H1 (cell line): ENCODE measurements around the gene VTI1B. TPM values are rescaled to one million over a fixed set of nuclear protein-coding genes. Genes with fewer than 3 reads are reported as not detected.

ENCODE experiments used
- CTCF ChIA-PET: fragments of 300-600 bp; sonication (Branson Sonifier 250); formaldehyde crosslinking; loops from one replicate; lab custom pipeline; 2021; ENCODE audit not compliant: partially characterized antibody; lab: Charles Lee
- POLR2A ChIA-PET: fragments of 300-600 bp; sonication (Branson Sonifier 250); formaldehyde crosslinking; loops from one replicate; lab custom pipeline; 2021; ENCODE audit warnings: inconsistent platforms; ENCODE audit not compliant: partially characterized antibody; lab: Charles Lee
- DNase-seq, 2 experiments: peaks; one replicate each; pipeline versions ENCODE4 v3.0.0 to v3.0.0-alpha.2; 2010 to 2022; ENCODE audit warnings: low spot score in 2 of 2, low read depth in 1 of 2, mixed read lengths in 1 of 2
- FAIRE-seq: peaks from 2 replicates; lab custom pipeline; 2011; peaks lifted over from hg19 to GRCh38; lab: Jason Lieb, UNC
- H2AFZ ChIP-seq: 2 replicates; pipeline ENCODE4 v1.8.1; 2012; ENCODE audit warnings: low read length, inconsistent platforms
- H2AK5ac ChIP-seq: 2 replicates; pipeline ENCODE4 v1.6.1; 2013; ENCODE audit warnings: low read depth, low read length
- H2BK120ac ChIP-seq: replicated peaks from 2 replicates; pipeline ENCODE3; 2013; ENCODE audit warnings: low read depth, low read length, inconsistent platforms
- H2BK12ac ChIP-seq: 2 replicates; pipeline ENCODE4 v1.6.1; 2013; ENCODE audit warnings: low read depth, low read length
- H2BK15ac ChIP-seq: 2 replicates; pipeline ENCODE4 v1.6.1; 2013; ENCODE audit warnings: low read length
- H2BK20ac ChIP-seq: 2 replicates; pipeline ENCODE4 v1.6.1; 2013; ENCODE audit warnings: low read length
- H2BK5ac ChIP-seq: 2 replicates; pipeline ENCODE4 v1.6.1; 2013; ENCODE audit warnings: low read depth, low read length
- H3K14ac ChIP-seq: 2 replicates; pipeline ENCODE4 v1.6.1; 2013; ENCODE audit warnings: inconsistent platforms; ENCODE audit not compliant: insufficient read length
- H3K18ac ChIP-seq: 2 replicates; pipeline ENCODE4 v1.6.1; 2013; ENCODE audit warnings: low read length; ENCODE audit errors: extremely low read depth
- H3K23ac ChIP-seq: 2 replicates; pipeline ENCODE4 v1.6.1; 2013; ENCODE audit warnings: inconsistent platforms; ENCODE audit not compliant: insufficient read length
- H3K23me2 ChIP-seq: 2 replicates; pipeline ENCODE4 v1.6.1; 2013; ENCODE audit warnings: low read depth, low read length
- H3K27ac ChIP-seq: 2 replicates; pipeline ENCODE4 v1.6.1; 2011; ENCODE audit warnings: low read depth, low read length, inconsistent platforms
- H3K27me3 ChIP-seq, 4 experiments: replicated peaks in 1 of 4; 1 replicate in 1 of 4; 2 replicates in 3 of 4; pipeline versions ENCODE4 v1.6.1 to v1.8.1; 2011 to 2013; ENCODE audit warnings: low read length in 3 of 4, mild to moderate bottlenecking in 3 of 4, inconsistent platforms in 2 of 4, mixed read lengths in 2 of 4, moderate library complexity in 1 of 4; ENCODE audit not compliant: control insufficient read depth in 3 of 4, insufficient read depth in 3 of 4; ENCODE audit errors: extremely low read depth in 1 of 4
- H3K36me3 ChIP-seq, 4 experiments: 2 replicates each; pipeline versions ENCODE4 v1.6.1 to v1.8.1; 2011 to 2013; ENCODE audit warnings: mild to moderate bottlenecking in 4 of 4, low read length in 3 of 4, moderate library complexity in 2 of 4, control low read depth in 1 of 4, inconsistent platforms in 1 of 4; ENCODE audit not compliant: insufficient read depth in 4 of 4, control insufficient read depth in 2 of 4
- H3K4ac ChIP-seq: replicated peaks from 2 replicates; pipeline ENCODE3; 2013; ENCODE audit warnings: low read length, low read depth, mixed read lengths, inconsistent platforms; ENCODE audit not compliant: insufficient read length
- H3K4me1 ChIP-seq, 4 experiments: replicated peaks in 1 of 4; 1 replicate in 1 of 4; 2 replicates in 3 of 4; pipeline versions ENCODE4 v1.6.1 to v1.8.1; 2011 to 2013; ENCODE audit warnings: low read length in 3 of 4, inconsistent platforms in 2 of 4, mixed read lengths in 1 of 4; ENCODE audit not compliant: insufficient read depth in 4 of 4, control insufficient read depth in 3 of 4
- H3K4me2 ChIP-seq, 2 experiments: 2 replicates each; pipeline versions ENCODE4 v1.6.1 to v1.8.1; 2011 to 2013; ENCODE audit warnings: low read depth in 2 of 2, low read length in 2 of 2, control low read depth in 1 of 2, inconsistent platforms in 1 of 2, mild to moderate bottlenecking in 1 of 2; ENCODE audit not compliant: insufficient read depth in 1 of 2
- H3K4me3 ChIP-seq, 4 experiments: fragments of 200-600, 300-600 bp in 1 of 4; sonication (generic), shearing (Covaris generic), sonication (Bioruptor Twin) in 1 of 4; 2 replicates each; pipeline versions ENCODE4 v1.5.1 to v1.8.1; 2011 to 2016; ENCODE audit warnings: low read length in 4 of 4, low read depth in 3 of 4, control low read depth in 2 of 4, inconsistent platforms in 2 of 4, mild to moderate bottlenecking in 2 of 4, mixed read lengths in 1 of 4, moderate library complexity in 1 of 4; ENCODE audit not compliant: insufficient read depth in 2 of 4; ENCODE audit errors: extremely low read depth in 1 of 4
- H3K56ac ChIP-seq: replicated peaks from 2 replicates; pipeline ENCODE3; 2013; ENCODE audit warnings: low read depth, mild to moderate bottlenecking, mixed read lengths, low read length, inconsistent platforms; ENCODE audit not compliant: insufficient read length
- H3K79me1 ChIP-seq: 2 replicates; pipeline ENCODE4 v1.6.1; 2013; ENCODE audit warnings: low read depth, low read length, control low read depth
- H3K79me2 ChIP-seq, 2 experiments: 2 replicates each; pipeline versions ENCODE4 v1.6.1 to v1.8.1; 2012 to 2013; ENCODE audit warnings: low read length in 2 of 2, mild to moderate bottlenecking in 2 of 2, inconsistent platforms in 1 of 2; ENCODE audit not compliant: insufficient read depth in 2 of 2, control insufficient read depth in 1 of 2
- H3K9ac ChIP-seq, 4 experiments: replicated peaks in 1 of 4; 1 replicate in 1 of 4; 2 replicates in 3 of 4; pipeline versions ENCODE4 v1.6.1 to v1.8.1; 2011 to 2013; ENCODE audit warnings: low read depth in 3 of 4, low read length in 3 of 4, control low read depth in 2 of 4, mild to moderate bottlenecking in 2 of 4, moderate library complexity in 2 of 4, inconsistent platforms in 1 of 4; ENCODE audit errors: extremely low read depth in 1 of 4
- H3K9me3 ChIP-seq, 2 experiments: 2 replicates each; pipeline versions ENCODE4 v1.6.1 to v1.8.1; 2012 to 2013; ENCODE audit warnings: mild to moderate bottlenecking in 2 of 2, moderate library complexity in 2 of 2, control low read depth in 1 of 2, inconsistent platforms in 1 of 2, low read depth in 1 of 2, low read length in 1 of 2, mixed read lengths in 1 of 2; ENCODE audit not compliant: insufficient read depth in 2 of 2
- H4K20me1 ChIP-seq, 2 experiments: replicated peaks in 1 of 2; 2 replicates each; pipeline versions ENCODE3 to v1.8.1; 2011 to 2013; ENCODE audit warnings: inconsistent platforms in 2 of 2, low read length in 2 of 2, mild to moderate bottlenecking in 1 of 2; ENCODE audit not compliant: insufficient read depth in 2 of 2, control insufficient read depth in 1 of 2
- H4K5ac ChIP-seq: 2 replicates; pipeline ENCODE4 v1.6.1; 2013; ENCODE audit warnings: low read length, low read depth, mixed read lengths, inconsistent platforms; ENCODE audit not compliant: insufficient read length
- H4K8ac ChIP-seq: 2 replicates; pipeline ENCODE4 v1.8.0; 2013; ENCODE audit warnings: mild to moderate bottlenecking, moderate library complexity, low read length, inconsistent platforms; ENCODE audit not compliant: insufficient read depth; ENCODE audit errors: extremely low read depth
- H4K91ac ChIP-seq: replicated peaks from 2 replicates; pipeline ENCODE3; 2013; ENCODE audit warnings: low read length, mixed read lengths, inconsistent platforms; ENCODE audit not compliant: insufficient read length
- BACH1 ChIP-seq: IDR thresholded peaks from 2 replicates; pipeline ENCODE4 v1.6.1; 2012; ENCODE audit warnings: low read length, improper control_type of control experiment
- CHD1 ChIP-seq: IDR thresholded peaks from 2 replicates; pipeline ENCODE4 v1.6.1; 2012; ENCODE audit warnings: low read depth, low read length, improper control_type of control experiment
- CHD2 ChIP-seq: IDR thresholded peaks from 2 replicates; pipeline ENCODE4 v1.6.1; 2012; ENCODE audit warnings: low read length, improper control_type of control experiment
- CTBP2 ChIP-seq: IDR thresholded peaks from 2 replicates; pipeline ENCODE4 v1.7.0; 2011; ENCODE audit warnings: borderline replicate concordance, mild to moderate bottlenecking, moderate library complexity, mixed read lengths, low read length; ENCODE audit not compliant: insufficient read depth, insufficient read length
- E2F6 ChIP-seq: IDR thresholded peaks from 2 replicates; pipeline ENCODE4 v1.6.1; 2012; ENCODE audit warnings: inconsistent platforms
- MAFK ChIP-seq: IDR thresholded peaks from 2 replicates; pipeline ENCODE4 v1.6.1; 2012; ENCODE audit warnings: low read depth, mild to moderate bottlenecking, improper control_type of control experiment, low read length
- MAX ChIP-seq: IDR thresholded peaks from 2 replicates; pipeline ENCODE4 v1.6.1; 2012; ENCODE audit warnings: inconsistent platforms
- POU5F1 ChIP-seq: IDR thresholded peaks from 2 replicates; pipeline ENCODE4 v1.6.1; 2011; ENCODE audit warnings: low read depth, mild to moderate bottlenecking, low read length, moderate library complexity
- RFX5 ChIP-seq: IDR thresholded peaks from 2 replicates; pipeline ENCODE4 v1.6.1; 2011; ENCODE audit warnings: low read depth, low read length, improper control_type of control experiment, borderline replicate concordance
- RNF2 ChIP-seq: fragments of 200-900, 300-1000 bp; sonication (generic); IDR thresholded peaks from 2 replicates; pipeline ENCODE4 v1.7.1; 2016; ENCODE audit warnings: borderline replicate concordance, low read depth, mild to moderate bottlenecking, antibody characterized with exemption, low read length; ENCODE audit not compliant: poor library complexity, severe bottlenecking; ENCODE audit errors: missing control alignments
- whole genome bisulfite sequencing, 2 experiments: shearing (Covaris generic) in 1 of 2; methylation state at CpG; one replicate each; pipeline versions ENCODE4 v1.1.6 to v1.1.7; 2013 to 2015; ENCODE audit warnings: low lambda C conversion rate in 2 of 2, mixed read lengths in 2 of 2, inconsistent platforms in 1 of 2, low coverage in 1 of 2, missing lambda C conversion rate in 1 of 2; ENCODE audit not compliant: insufficient replicate concordance in 2 of 2, insufficient coverage in 1 of 2, insufficient read length in 1 of 2; ENCODE audit errors: extremely low coverage in 1 of 2, missing lambda C conversion rate in 1 of 2; 5-methylcytosine and 5-hydroxymethylcytosine counted together
- polyA plus RNA-seq, 7 experiments: library from polyadenylated mRNA; depleted of rRNA in 3 of 7; stranded (reverse) in 5 of 7; unstranded in 2 of 7; fragments of >200 nt in 5 of 7; fragments of 200-250 nt in 2 of 7; gene quantifications; 1 replicate in 5 of 7; 2 replicates in 1 of 7; 4 replicates in 1 of 7; pipeline versions ENCODE4 v1.2.1 to v1.2.3, GENCODE V29; 2011 to 2013; ENCODE audit warnings: missing spikeins in 2 of 7, mixed read lengths in 2 of 7
- total RNA-seq: library from RNA; stranded (reverse); fragmentation: NEBNext Ultra II Directional; extraction: Animal tissue kit (Norgen Biotek cat#: 25700); gene quantifications from 2 replicates; pipeline ENCODE4 v1.2.1, GENCODE V29; 2021
- TF ChIP-seq, protein P1 (sequence below): IDR thresholded peaks from 2 replicates; pipeline ENCODE4 v1.6.1; 2012; ENCODE audit warnings: low read length, inconsistent platforms

The VTI1B gene
- total and polyA plus RNA-seq, 2 of the 8 experiments (the other 6 are each of a cell fraction or from before 2014, with no cell fraction given) = 28.1 to 98.7 TPM

DNA sequence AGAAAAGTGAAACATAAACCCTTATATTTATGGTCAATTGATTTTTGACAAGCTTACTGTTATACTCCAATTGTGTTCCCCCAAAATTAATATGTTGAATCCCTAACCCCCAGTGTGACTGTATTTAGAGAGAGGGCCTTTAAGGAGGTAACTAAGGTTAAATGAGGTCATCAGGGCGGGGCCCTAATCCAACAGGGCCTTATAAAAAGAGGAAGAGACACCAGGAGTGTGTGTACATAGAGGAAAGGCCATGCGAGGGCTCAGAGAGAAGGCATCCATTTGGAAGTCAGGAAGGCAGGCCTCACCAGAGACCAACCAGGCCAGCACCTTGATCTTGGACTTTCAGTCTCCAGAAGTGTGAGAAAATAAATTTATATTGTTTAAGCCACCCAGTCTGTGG lies 6.5 kb upstream of the VTI1B start:
- Histone ChIP-seq H4K8ac (no peak overlapping the region), H3K79me1 (peaks cover 2% of the 10 kb centered on the region; the same call in 1 of the 2 replicates), H3K79me2 (peaks cover 0 to 33% of the 10 kb centered on the region in 2 experiments; a peak in 2 of 4 replicates), H2BK15ac (no peak overlapping the region), H3K23me2 (no peaks in the 10 kb centered on the region; the same call in 1 of the 2 replicates), H3K4ac (no peak overlapping the region), H2BK5ac (no peak overlapping the region), H3K27me3 (no peaks in the 10 kb centered on the region; a peak in 1 of 7 replicates), H4K91ac (no peak overlapping the region), H2BK20ac (no peak overlapping the region), H4K20me1 (peaks cover 9 to 10% of the 10 kb centered on the region in 2 experiments), H3K27ac (no peak overlapping the region), H3K36me3 (peaks cover 18 to 80% (median 53%) of the 10 kb centered on the region in 4 experiments), H3K56ac (no peak overlapping the region), H3K4me2 (no peak overlapping the region), H3K23ac (no peak overlapping the region), H2BK12ac (no peak overlapping the region), H3K14ac (no peak overlapping the region), H3K9me3 (no peaks in the 10 kb centered on the region), H3K9ac (no peak overlapping the region), H3K4me3 (no peak overlapping the region), H2AFZ (no peak overlapping the region), H2BK120ac (no peak overlapping the region), H2AK5ac (no peak overlapping the region), H3K4me1 (no peaks in the 10 kb centered on the region; a peak in 1 of 7 replicates), H4K5ac (no peak overlapping the region), H3K18ac (no peak overlapping the region)
- POLR2A ChIA-PET = interaction anchor here (0.6 to 5.7 kb wide), 2 partner anchors 14 to 274 kb away, joined by 3 to 21 read pairs; partner anchors contain the start of gene RDH11
- CTCF ChIA-PET = interaction anchor here (0.8 to 1.5 kb wide), 2 partner anchors 23 to 63 kb away, joined by 4 to 5 read pairs; no protein-coding TSS in a partner anchor
- FAIRE-seq = no peak
- 86% methylated on average over 2 of the region's 2 CpGs; no CpG with 5 or more reads in 1 of the 2 experiments for WGBS, 2 experiments
- DNase-seq = no peak
- no peak for TF ChIP-seq RFX5
- TF ChIP-seq CHD2 = no peak
- TF ChIP-seq MAFK = no peak
- TF ChIP-seq, protein P1, sequence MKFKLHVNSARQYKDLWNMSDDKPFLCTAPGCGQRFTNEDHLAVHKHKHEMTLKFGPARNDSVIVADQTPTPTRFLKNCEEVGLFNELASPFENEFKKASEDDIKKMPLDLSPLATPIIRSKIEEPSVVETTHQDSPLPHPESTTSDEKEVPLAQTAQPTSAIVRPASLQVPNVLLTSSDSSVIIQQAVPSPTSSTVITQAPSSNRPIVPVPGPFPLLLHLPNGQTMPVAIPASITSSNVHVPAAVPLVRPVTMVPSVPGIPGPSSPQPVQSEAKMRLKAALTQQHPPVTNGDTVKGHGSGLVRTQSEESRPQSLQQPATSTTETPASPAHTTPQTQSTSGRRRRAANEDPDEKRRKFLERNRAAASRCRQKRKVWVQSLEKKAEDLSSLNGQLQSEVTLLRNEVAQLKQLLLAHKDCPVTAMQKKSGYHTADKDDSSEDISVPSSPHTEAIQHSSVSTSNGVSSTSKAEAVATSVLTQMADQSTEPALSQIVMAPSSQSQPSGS = no peak
- no peak for TF ChIP-seq RNF2
- no peak for TF ChIP-seq BACH1
- no peak for TF ChIP-seq POU5F1
- TF ChIP-seq MAX = no peak
- no peak for TF ChIP-seq CHD1
- no peak for TF ChIP-seq E2F6
- TF ChIP-seq CTBP2 = no peak
